ENCODE results near the gene ARMC9.

DNA sequence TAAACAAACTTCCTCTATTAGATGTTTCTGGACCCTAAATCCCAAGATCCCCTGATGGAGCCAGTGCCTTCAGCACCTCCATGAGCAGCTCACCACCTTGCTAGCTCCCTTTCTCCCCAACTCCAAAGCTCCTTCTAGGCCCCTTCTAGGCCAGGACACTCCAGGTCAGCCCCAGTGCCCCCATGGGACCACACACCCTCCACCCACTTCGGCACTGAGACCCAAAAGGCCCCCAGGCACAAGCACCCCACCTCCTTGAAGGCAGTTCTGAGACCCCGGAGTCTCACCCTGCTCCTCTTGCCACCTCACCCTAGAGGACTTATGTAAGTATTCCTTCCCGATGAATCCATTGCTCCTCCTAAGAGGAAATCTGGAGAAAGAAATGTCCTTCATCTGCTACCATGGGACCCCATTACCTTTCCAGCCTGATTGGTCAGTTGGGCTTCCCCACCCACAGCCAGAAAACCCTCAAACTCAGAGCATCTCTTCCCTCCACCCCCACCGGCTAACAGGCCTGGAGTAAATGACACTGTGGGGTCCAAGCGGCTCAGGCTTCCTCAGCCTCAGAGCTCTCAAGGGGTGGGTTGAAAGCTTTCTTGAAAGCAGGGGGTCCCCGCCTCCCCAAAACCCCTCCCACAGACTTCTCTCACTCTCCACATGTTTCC, 9.8 kb upstream of the ARMC9 start:
- TF ChIP-seq, protein P1, sequence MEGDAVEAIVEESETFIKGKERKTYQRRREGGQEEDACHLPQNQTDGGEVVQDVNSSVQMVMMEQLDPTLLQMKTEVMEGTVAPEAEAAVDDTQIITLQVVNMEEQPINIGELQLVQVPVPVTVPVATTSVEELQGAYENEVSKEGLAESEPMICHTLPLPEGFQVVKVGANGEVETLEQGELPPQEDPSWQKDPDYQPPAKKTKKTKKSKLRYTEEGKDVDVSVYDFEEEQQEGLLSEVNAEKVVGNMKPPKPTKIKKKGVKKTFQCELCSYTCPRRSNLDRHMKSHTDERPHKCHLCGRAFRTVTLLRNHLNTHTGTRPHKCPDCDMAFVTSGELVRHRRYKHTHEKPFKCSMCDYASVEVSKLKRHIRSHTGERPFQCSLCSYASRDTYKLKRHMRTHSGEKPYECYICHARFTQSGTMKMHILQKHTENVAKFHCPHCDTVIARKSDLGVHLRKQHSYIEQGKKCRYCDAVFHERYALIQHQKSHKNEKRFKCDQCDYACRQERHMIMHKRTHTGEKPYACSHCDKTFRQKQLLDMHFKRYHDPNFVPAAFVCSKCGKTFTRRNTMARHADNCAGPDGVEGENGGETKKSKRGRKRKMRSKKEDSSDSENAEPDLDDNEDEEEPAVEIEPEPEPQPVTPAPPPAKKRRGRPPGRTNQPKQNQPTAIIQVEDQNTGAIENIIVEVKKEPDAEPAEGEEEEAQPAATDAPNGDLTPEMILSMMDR (IDR thresholded peaks at IDR 0.05): no peak
- no peak for TF ChIP-seq POLR2A (IDR thresholded peaks at IDR 0.05)

Measured in testis (tissue), 2 donors.